Measurements from ENCODE around the gene CASK.

The CASK gene

DNA sequence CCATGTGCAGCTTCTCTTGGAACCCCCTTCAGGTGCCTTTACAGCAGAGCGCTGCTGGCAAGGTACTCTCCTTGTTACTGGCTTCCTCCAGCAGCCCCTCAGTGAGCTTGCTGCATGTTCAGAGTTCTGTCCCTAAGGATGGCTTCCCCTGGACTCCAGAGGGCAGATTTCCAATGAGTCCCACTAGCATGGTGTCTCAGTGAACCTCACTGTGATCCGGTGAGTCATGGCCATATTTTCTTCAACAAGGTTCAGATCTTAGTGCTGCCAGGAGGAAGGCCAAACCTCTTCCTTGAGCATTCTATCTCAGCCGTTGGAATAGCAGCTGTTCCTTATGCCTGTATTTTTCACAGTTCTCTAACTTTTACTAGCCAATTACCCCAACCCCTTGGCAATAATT, 98.8 kb downstream of the CASK start:
- no peak for FAIRE-seq
- DNase-seq (ENCODE audit: insufficient read length), result no peak
- TF ChIP-seq POLR2A (IDR thresholded peaks at IDR 0.05; ENCODE audit: low read depth, low read length) (no peak), TAF1 (IDR thresholded peaks at IDR 0.05; ENCODE audit: borderline replicate concordance, low read depth, low read length) (no peak), POLR2AphosphoS5 (IDR thresholded peaks at IDR 0.05; ENCODE audit: low read depth, low read length) (no peak)

DNA sequence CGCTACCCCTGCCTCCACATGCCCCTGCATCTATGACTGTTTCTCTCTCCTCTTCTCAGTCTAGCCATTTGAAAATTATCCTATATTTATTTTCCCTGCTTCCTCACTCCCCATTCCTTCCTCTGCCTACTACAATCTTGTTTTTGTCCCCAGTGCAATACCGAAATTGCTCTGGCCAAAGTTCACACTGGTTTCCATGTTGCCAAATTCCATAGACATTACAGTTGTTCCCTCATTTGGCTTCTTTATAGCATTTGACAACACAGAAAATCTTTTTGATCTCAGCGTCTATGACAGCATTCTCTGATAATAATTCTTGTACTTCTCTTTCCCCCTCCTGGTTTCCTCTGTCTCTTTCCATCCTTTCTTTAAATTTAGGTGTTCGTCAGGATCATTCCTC, 100.0 kb downstream of the CASK start:
- FAIRE-seq (no peak), DNase-seq (ENCODE audit: insufficient read length) (no peak)
- TF ChIP-seq TAF1 (IDR thresholded peaks at IDR 0.05; ENCODE audit: borderline replicate concordance, low read depth, low read length), result no peak
- no peak for TF ChIP-seq POLR2AphosphoS5 (IDR thresholded peaks at IDR 0.05; ENCODE audit: low read depth, low read length)
- no peak for TF ChIP-seq POLR2A (IDR thresholded peaks at IDR 0.05; ENCODE audit: low read depth, low read length)

DNA sequence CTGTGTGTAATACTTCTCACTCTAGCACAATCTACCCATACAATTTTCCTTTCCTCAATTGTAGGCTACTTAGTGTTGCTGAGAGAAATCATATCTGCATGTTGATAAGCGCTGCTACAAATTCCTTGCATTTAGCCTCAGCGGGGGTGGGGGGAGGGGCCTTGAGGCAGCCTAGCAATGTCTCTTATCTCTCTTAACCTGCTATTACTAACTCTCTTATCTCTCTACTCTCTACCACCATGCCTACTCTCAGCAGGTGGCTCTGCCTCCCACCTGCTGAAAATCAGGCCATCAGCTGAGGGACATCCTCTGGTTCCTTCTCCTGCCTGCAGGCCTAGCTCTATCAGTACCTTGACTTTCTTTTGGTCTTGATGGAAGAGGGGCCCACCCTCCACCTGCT, 100.5 kb downstream of the CASK start:
- FAIRE-seq (no peak), DNase-seq (ENCODE audit: insufficient read length) (no peak)
- TF ChIP-seq POLR2A (IDR thresholded peaks at IDR 0.05; ENCODE audit: low read depth, low read length) (no peak), TAF1 (IDR thresholded peaks at IDR 0.05; ENCODE audit: borderline replicate concordance, low read depth, low read length) (no peak), POLR2AphosphoS5 (IDR thresholded peaks at IDR 0.05; ENCODE audit: low read depth, low read length) (no peak)

DNA sequence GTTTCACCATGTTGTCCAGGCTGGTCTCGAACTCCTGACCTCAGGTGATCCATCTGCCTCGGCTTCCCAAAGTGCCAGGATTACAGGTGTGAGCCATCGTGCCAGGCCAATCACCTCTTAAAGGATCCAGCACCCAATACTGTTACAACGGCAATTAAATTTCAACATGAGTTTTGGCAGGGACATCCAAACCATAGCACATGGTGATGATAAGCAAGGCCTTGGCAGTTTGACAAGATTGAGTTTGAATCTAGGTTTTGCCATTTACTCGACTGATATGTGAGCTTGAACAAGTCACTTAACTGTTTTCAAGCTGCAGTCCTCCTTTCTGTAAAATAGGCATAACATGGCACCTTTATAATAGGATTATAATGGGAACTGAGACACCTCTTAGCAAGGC, 115.3 kb downstream of the CASK start:
- DNase-seq (ENCODE audit: insufficient read length), result no peak
- TF ChIP-seq POLR2A (IDR thresholded peaks at IDR 0.05; ENCODE audit: low read depth, low read length), result no peak
- no peak for FAIRE-seq

DNA sequence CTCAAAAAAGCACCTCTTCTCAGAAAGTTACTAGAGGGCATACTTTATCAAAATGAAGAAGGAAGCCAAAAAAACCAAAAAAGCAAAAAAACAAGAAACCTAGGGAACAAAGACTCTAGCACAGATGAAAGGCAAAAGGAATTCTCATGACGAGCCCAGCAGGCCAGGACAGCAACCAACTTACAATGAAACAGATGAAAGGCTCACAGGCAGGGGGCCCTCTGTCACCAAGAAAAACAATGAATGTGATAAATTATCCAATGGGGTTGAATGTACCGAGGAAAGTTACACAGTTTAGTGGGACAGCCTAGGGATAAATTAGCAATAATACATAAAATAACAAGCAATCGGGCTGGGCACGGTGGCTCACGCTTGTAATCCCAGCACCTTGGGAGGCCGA, 120.4 kb downstream of the CASK start:
- TF ChIP-seq TAF1 (IDR thresholded peaks at IDR 0.05; ENCODE audit: borderline replicate concordance, low read depth, low read length), result no peak
- TF ChIP-seq POLR2AphosphoS5 (IDR thresholded peaks at IDR 0.05; ENCODE audit: low read depth, low read length), result no peak
- TF ChIP-seq POLR2A (IDR thresholded peaks at IDR 0.05; ENCODE audit: low read depth, low read length), result no peak
- no peak for DNase-seq (ENCODE audit: insufficient read length)

DNA sequence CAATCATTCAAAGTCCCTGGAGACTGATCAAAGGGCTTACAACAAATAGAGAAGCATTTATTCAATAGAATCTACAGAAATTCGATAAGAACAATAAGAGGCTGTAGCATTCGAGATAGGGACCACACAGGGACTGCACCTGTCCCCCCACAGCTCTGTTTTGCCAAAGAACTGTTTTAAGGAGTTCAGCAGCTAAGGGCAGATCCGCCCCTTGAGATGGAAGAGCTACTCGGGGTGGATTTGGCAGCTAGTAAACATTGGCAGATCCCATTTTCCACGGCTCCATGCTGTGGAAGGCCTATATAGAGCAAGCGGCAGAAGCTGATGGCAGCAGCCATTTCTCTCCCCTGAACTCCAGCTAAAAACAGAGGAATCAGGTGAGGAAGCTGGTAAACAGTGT, 123.7 kb downstream of the CASK start:
- no peak for FAIRE-seq
- TF ChIP-seq TAF1 (IDR thresholded peaks at IDR 0.05; ENCODE audit: borderline replicate concordance, low read depth, low read length), result no peak
- no peak for DNase-seq (ENCODE audit: insufficient read length)

More for the DNA sequence above, 120.4 kb downstream of the CASK start:
- no peak for FAIRE-seq

DNA sequence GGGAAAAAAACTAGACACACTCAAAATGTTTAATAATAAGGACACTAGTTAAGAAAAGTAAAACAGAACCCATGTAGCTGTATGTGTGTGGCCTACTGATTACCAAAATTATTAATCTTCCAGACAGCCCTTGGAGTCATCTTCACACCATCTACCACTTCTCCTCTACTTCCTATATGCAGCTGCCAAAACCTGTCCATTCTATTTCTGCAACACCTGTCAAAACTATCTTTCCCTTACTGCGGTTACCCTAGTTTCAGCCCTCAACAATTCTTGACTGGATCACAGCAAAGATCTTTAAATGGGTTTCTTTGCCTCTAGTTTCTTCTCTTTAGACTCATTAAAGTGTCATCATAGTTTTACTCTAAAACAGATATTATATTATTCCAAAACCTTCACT, 126.8 kb downstream of the CASK start:
- TF ChIP-seq POLR2AphosphoS5 (IDR thresholded peaks at IDR 0.05; ENCODE audit: low read depth, low read length) (no peak), TAF1 (IDR thresholded peaks at IDR 0.05; ENCODE audit: borderline replicate concordance, low read depth, low read length) (no peak), POLR2A (IDR thresholded peaks at IDR 0.05; ENCODE audit: low read depth, low read length) (no peak)
- no peak for FAIRE-seq
- DNase-seq (ENCODE audit: insufficient read length), result no peak

DNA sequence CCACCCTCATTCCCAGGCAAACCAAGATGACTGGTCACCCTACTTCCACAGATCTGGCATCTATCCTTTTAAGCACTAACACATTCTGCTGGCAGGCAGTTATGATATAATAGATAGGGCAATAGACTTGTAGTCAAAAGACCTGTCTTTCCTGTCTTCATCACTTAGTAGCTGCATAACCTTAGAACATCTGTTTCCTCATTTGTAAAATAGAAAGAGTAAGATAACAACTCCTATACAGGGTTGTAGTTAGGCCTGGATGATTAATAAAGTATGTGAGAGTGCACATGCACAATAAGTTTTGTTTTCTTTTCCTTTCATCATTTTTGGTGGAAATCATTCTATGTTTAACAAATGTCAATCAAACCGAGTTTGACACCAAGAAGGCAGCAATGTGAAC, 127.3 kb downstream of the CASK start:
- no peak for TF ChIP-seq POLR2AphosphoS5 (IDR thresholded peaks at IDR 0.05; ENCODE audit: low read depth, low read length)
- no peak for TF ChIP-seq POLR2A (IDR thresholded peaks at IDR 0.05; ENCODE audit: low read depth, low read length)
- TF ChIP-seq TAF1 (IDR thresholded peaks at IDR 0.05; ENCODE audit: borderline replicate concordance, low read depth, low read length), result no peak
- no peak for FAIRE-seq
- no peak for DNase-seq (ENCODE audit: insufficient read length)

DNA sequence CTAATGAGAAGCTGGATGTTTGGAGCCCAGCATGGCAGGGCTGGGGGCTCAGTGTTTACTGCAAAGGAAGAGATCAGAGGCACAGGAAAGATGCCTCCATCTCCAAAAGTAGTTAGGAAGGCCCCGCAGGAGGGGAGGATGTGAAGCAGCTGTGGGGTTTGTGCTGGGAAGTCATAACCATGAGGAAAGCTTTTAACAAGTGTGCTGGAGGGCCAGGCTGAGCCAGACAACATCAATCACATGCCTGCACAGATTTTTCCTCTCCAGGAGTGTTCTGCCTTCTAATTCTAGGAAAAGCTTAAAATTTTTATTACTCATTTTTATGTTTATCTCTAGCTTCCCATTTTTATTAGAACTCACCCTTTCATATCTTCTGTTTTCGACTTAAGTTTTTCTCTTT, 134.0 kb downstream of the CASK start:
- TF ChIP-seq POLR2A (IDR thresholded peaks at IDR 0.05; ENCODE audit: low read depth, low read length), result no peak
- TF ChIP-seq TAF1 (IDR thresholded peaks at IDR 0.05; ENCODE audit: borderline replicate concordance, low read depth, low read length), result no peak
- TF ChIP-seq POLR2AphosphoS5 (IDR thresholded peaks at IDR 0.05; ENCODE audit: low read depth, low read length), result no peak
- no peak for FAIRE-seq
- DNase-seq (ENCODE audit: insufficient read length), result no peak

DNA sequence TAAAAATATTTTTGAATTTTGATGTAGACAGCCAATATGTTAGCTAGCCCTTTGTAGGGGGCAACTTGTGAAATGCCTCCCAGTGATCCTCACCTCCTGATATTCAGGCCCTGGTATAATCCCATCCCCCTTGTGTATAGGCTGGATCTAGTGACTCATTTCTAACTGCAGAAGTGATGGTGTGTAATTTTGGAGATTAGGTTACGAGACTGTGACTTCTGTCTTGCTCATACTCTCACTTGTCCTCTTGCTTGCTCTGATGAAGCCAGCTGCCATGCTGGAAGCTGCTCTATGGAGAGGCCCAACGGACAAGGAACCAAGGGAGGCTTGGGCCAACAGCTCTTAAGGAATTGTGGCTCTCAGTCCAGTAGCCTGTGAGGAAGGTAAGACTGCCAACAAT, 137.7 kb downstream of the CASK start:
- TF ChIP-seq POLR2A (IDR thresholded peaks at IDR 0.05; ENCODE audit: low read depth, low read length), result no peak
- no peak for TF ChIP-seq TAF1 (IDR thresholded peaks at IDR 0.05; ENCODE audit: borderline replicate concordance, low read depth, low read length)
- TF ChIP-seq POLR2AphosphoS5 (IDR thresholded peaks at IDR 0.05; ENCODE audit: low read depth, low read length), result no peak
- FAIRE-seq, result peak; percentile 84
- DNase-seq (ENCODE audit: insufficient read length), result no peak

DNA sequence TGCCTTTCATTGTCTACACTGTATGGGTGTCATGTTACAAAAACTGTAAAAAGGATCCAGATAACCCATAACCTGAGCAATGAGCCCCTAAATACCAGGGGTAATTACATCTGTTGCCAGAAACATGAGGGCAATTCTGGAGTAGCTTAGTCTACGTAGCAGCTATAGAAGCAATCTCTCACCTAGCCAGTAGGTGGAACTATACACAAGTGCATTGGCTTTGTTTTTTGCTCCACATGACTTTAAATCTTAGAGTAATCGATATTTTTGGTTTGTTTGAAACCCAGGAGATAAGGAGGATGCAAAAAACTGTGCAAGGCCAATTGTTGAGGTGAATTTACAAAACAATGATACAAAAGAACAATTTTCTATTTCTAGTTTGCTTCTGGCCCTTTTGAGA, 141.9 kb downstream of the CASK start:
- TF ChIP-seq POLR2A (IDR thresholded peaks at IDR 0.05; ENCODE audit: low read depth, low read length), result no peak
- TF ChIP-seq POLR2AphosphoS5 (IDR thresholded peaks at IDR 0.05; ENCODE audit: low read depth, low read length), result no peak
- TF ChIP-seq TAF1 (IDR thresholded peaks at IDR 0.05; ENCODE audit: borderline replicate concordance, low read depth, low read length), result no peak
- FAIRE-seq (peak; percentile 87), DNase-seq (ENCODE audit: insufficient read length) (peak; percentile 6)

DNA sequence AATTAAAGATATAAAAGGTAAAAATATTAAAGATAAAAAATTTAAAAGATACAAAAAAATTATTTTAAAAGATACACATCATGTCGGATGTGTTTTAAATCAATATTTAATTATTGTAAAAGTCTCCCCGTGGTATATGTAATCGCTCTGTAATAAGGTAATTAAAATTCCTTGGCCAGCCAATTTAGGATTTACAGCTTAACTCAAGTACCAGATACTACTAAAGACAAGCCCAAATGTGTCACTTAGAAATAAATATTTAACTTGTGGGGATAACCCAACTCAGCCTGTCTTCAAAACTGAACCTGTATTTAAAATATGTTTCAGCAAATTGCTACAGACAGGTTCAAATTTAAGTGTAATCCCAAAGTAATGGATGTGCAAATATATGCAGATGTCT, 143.4 kb downstream of the CASK start:
- FAIRE-seq (no peak), DNase-seq (ENCODE audit: insufficient read length) (no peak)
- no peak for TF ChIP-seq POLR2AphosphoS5 (IDR thresholded peaks at IDR 0.05; ENCODE audit: low read depth, low read length)

DNA sequence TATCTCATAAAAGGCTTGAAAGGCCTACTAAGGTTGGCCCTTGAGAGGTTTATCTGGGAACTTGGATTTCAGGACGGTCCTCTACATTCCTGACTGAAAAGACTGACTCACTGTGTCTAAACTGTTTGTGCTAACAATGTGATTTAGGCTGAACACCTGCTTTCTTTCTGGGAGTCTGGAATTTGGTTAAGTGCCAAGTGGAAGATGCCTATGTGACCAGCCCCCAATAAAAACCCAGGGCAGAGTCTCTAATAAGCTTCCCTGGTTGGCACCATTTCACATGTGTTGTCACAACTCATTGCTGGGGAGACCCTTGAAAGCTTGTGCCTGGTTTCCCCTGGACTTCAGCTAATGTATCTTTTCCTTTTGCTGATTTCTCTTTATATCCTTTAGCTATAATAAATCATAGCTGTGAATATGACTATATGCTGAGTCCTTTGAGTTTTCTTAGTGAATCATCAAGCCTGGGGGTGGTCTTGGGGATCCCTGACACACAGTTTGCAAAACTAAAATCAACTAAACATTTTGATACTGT, 144.3 kb downstream of the CASK start:
- TF ChIP-seq TAF1 (IDR thresholded peaks at IDR 0.05; ENCODE audit: borderline replicate concordance, low read depth, low read length) (no peak), POLR2A (IDR thresholded peaks at IDR 0.05; ENCODE audit: low read depth, low read length) (no peak), POLR2AphosphoS5 (IDR thresholded peaks at IDR 0.05; ENCODE audit: low read depth, low read length) (no peak)
- DNase-seq (ENCODE audit: insufficient read length) (no peak), FAIRE-seq (no peak)
